Measurements from ENCODE around the gene CBX1. TPM values are rescaled to one million over a fixed set of nuclear protein-coding genes. Genes with fewer than 3 reads are reported as not detected.

Gene CBX1
- total RNA-seq, 1 experiment from 2014 or later: 157 TPM

DNA sequence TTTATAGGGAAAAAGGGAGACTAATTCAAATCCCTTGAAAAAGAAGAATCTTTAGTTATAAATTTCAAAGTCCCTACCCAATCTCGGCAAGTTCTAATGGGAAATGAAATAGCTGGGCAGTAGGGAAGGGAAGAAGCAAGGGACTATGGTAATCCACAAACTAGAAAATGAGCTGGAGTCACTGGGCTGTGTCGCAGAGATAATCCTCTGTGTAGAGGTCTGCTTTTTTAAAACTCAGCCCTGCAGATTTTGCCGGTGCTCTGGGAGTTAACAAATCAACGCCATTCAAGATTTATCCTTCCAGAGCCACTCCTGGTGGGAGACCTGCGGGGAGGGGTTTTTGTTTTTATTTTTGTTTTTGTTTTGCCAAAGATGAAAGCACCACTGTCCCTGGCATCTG is 27.1 kb upstream of the CBX1 start:
- H3K4me3 ChIP-seq (ENCODE audit: low read depth in 2 of 2, low read length in 2 of 2): no peak overlapping the region
- H3K27ac ChIP-seq (ENCODE audit: low read length): no peak overlapping the region
- ChIA-PET POLR2A (no interaction called here), CTCF (interaction anchor here (0.5 kb wide), 1 partner anchor 108 kb away, joined by 5 read pairs; no protein-coding TSS in a partner anchor)
- ATAC-seq: no peak
- peaks cover 13% of the 10 kb centered on the region for H3K4me1 ChIP-seq (ENCODE audit: control insufficient read depth, insufficient read depth, low read length)
- H3K27me3 ChIP-seq (ENCODE audit: control insufficient read depth, insufficient read depth, low read length): no peaks in the 10 kb centered on the region
- H3K36me3 ChIP-seq (ENCODE audit: control insufficient read depth, insufficient read depth, low read length): no peaks in the 10 kb centered on the region
- no TSS peak for BruUV-seq (replicated peaks)
- H3K9me3 ChIP-seq (ENCODE audit: control insufficient read depth, insufficient read depth, low read depth, low read length): no peaks in the 10 kb centered on the region
- no peak for TF ChIP-seq SIN3A (IDR thresholded peaks at IDR 0.05; ENCODE audit: borderline replicate concordance, insufficient read depth, low read depth, low read length)
- TF ChIP-seq TCF7L2 (IDR thresholded peaks at IDR 0.05; ENCODE audit: low read depth, low read length): no peak
- TF ChIP-seq, protein P1, sequence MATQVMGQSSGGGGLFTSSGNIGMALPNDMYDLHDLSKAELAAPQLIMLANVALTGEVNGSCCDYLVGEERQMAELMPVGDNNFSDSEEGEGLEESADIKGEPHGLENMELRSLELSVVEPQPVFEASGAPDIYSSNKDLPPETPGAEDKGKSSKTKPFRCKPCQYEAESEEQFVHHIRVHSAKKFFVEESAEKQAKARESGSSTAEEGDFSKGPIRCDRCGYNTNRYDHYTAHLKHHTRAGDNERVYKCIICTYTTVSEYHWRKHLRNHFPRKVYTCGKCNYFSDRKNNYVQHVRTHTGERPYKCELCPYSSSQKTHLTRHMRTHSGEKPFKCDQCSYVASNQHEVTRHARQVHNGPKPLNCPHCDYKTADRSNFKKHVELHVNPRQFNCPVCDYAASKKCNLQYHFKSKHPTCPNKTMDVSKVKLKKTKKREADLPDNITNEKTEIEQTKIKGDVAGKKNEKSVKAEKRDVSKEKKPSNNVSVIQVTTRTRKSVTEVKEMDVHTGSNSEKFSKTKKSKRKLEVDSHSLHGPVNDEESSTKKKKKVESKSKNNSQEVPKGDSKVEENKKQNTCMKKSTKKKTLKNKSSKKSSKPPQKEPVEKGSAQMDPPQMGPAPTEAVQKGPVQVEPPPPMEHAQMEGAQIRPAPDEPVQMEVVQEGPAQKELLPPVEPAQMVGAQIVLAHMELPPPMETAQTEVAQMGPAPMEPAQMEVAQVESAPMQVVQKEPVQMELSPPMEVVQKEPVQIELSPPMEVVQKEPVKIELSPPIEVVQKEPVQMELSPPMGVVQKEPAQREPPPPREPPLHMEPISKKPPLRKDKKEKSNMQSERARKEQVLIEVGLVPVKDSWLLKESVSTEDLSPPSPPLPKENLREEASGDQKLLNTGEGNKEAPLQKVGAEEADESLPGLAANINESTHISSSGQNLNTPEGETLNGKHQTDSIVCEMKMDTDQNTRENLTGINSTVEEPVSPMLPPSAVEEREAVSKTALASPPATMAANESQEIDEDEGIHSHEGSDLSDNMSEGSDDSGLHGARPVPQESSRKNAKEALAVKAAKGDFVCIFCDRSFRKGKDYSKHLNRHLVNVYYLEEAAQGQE (IDR thresholded peaks at IDR 0.05; ENCODE audit: insufficient read depth in 1 of 2, low read depth in 2 of 2, low read length in 1 of 2): no peak
- TF ChIP-seq, protein P2, sequence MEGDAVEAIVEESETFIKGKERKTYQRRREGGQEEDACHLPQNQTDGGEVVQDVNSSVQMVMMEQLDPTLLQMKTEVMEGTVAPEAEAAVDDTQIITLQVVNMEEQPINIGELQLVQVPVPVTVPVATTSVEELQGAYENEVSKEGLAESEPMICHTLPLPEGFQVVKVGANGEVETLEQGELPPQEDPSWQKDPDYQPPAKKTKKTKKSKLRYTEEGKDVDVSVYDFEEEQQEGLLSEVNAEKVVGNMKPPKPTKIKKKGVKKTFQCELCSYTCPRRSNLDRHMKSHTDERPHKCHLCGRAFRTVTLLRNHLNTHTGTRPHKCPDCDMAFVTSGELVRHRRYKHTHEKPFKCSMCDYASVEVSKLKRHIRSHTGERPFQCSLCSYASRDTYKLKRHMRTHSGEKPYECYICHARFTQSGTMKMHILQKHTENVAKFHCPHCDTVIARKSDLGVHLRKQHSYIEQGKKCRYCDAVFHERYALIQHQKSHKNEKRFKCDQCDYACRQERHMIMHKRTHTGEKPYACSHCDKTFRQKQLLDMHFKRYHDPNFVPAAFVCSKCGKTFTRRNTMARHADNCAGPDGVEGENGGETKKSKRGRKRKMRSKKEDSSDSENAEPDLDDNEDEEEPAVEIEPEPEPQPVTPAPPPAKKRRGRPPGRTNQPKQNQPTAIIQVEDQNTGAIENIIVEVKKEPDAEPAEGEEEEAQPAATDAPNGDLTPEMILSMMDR (IDR thresholded peaks at IDR 0.05): no peak
- no peak for TF ChIP-seq POLR2AphosphoS5 (IDR thresholded peaks at IDR 0.05; ENCODE audit: low read depth, low read length)
- in situ Hi-C loops (cut with HindIII; ENCODE audit: low pct_unique_long_range_greater_than_20kb, low sequenced_read_pairs): no loop called here
- DNase-seq (ENCODE audit: low read depth, low spot score): no peak
- intact Hi-C loops (cut with micrococcal nuclease; ENCODE audit: unreplicated experiment): loop anchor here (1.0 to 5.0 kb wide), 2 partner anchors 33 to 46 kb away; no protein-coding TSS in a partner anchor

DNA sequence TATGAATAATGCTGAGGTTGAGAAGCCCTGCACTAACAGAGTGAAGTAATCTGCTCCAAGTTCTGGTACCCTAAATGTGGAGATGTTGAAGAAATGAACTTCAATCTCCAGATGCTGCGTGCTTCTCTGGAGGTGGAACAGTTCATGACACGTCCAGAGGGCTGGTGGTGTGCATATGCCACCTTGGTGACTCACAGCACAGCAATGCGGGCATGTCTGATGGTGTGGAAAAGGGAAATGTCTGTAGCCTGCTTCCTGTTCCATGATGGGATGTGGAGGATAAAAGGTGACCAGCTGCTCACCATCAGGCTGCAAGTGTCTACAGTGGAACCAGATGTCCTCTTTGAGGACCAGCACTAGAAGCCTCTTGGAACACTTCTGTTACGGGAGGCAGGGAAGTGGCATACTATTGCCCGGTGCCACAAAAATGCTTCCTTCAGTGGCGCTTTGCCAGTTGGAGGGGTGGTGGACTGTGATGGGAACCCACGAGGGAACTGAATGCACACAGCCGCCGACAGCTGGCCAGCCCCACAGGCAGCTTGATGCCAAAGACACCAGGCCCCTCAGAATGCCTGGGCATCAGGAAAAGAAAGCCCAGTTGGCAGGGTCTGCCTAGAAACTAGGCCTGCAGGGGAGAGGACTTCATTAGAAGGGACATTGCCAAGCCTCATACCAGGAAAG is 26.2 kb upstream of the CBX1 start:
- POLR2A ChIA-PET: no interaction called here
- intact Hi-C loops (cut with micrococcal nuclease; ENCODE audit: unreplicated experiment): loop anchor here (1.0 to 5.0 kb wide), 2 partner anchors 32 to 45 kb away; no protein-coding TSS in a partner anchor
- Histone ChIP-seq H3K27me3 (ENCODE audit: control insufficient read depth, insufficient read depth, low read length) (no peaks in the 10 kb centered on the region), H3K36me3 (ENCODE audit: control insufficient read depth, insufficient read depth, low read length) (no peaks in the 10 kb centered on the region), H3K27ac (ENCODE audit: low read length) (no peak overlapping the region), H3K9me3 (ENCODE audit: control insufficient read depth, insufficient read depth, low read depth, low read length) (no peaks in the 10 kb centered on the region), H3K4me3 (ENCODE audit: low read depth in 2 of 2, low read length in 2 of 2) (no peak overlapping the region), H3K4me1 (ENCODE audit: control insufficient read depth, insufficient read depth, low read length) (peaks cover 13% of the 10 kb centered on the region)
- no TSS peak for BruUV-seq (replicated peaks)
- DNase-seq (ENCODE audit: low read depth, low spot score) (no peak), ATAC-seq (peak; percentile 76)
- in situ Hi-C loops (cut with HindIII; ENCODE audit: low pct_unique_long_range_greater_than_20kb, low sequenced_read_pairs): no loop called here
- TF ChIP-seq SIN3A (IDR thresholded peaks at IDR 0.05; ENCODE audit: borderline replicate concordance, insufficient read depth, low read depth, low read length): no peak
- TF ChIP-seq, protein P1 (IDR thresholded peaks at IDR 0.05; ENCODE audit: insufficient read depth in 1 of 2, low read depth in 2 of 2, low read length in 1 of 2): no peak
- TF ChIP-seq, protein P2 (IDR thresholded peaks at IDR 0.05): no peak
- TF ChIP-seq TCF7L2 (IDR thresholded peaks at IDR 0.05; ENCODE audit: low read depth, low read length): no peak
- no peak for TF ChIP-seq POLR2AphosphoS5 (IDR thresholded peaks at IDR 0.05; ENCODE audit: low read depth, low read length)
- CTCF ChIA-PET: no interaction called here
